PC-9 (cell line): Measurements from ENCODE around the gene SEMA3E. TPM values are rescaled to one million over a fixed set of nuclear protein-coding genes. Genes with fewer than 3 reads are reported as not detected.

Experiments used
- Bru-seq: library from RNA; stranded (reverse); fragments of 400-500 nt; gene quantifications from one replicate; lab custom pipeline; 2021; lab: Mats Ljungman, UMichigan
- BruChase-seq, 2 experiments: library from RNA; stranded (reverse); fragments of 400-500 nt; gene quantifications; one replicate each; lab custom pipeline; 2021; lab: Mats Ljungman, UMichigan
- BruUV-seq: library from RNA; stranded (reverse); fragments of 400-500 nt; replicated peaks from 2 replicates; lab custom pipeline; 2021; lab: Mats Ljungman, UMichigan
- CTCF ChIA-PET: fragments of 300-600 bp; sonication (Branson Sonifier 250); formaldehyde crosslinking; loops from one replicate; lab custom pipeline; 2022; ENCODE audit warnings: antibody characterized with exemption; lab: Charles Lee
- POLR2A ChIA-PET: fragments of 300-600 bp; sonication (Branson Sonifier 250); formaldehyde crosslinking; loops from one replicate; lab custom pipeline; 2022; ENCODE audit warnings: antibody characterized with exemption; ENCODE audit not compliant: unreplicated experiment; lab: Charles Lee
- DNase-seq, 2 experiments: peaks; one replicate each; pipeline versions ENCODE4 v3.0.0 to v3.0.0-alpha.2; 2015 to 2022; ENCODE audit warnings: mixed read lengths in 1 of 2
- H2AFZ ChIP-seq: fragments of 200-600 bp; sonication (generic); 2 replicates; pipeline ENCODE4 v1.8.1; 2017; ENCODE audit warnings: antibody characterized with exemption
- H3F3A ChIP-seq: fragments of 200-600 bp; sonication (generic); 2 replicates; pipeline ENCODE4 v1.8.1; 2017; ENCODE audit warnings: antibody characterized with exemption, mild to moderate bottlenecking, low read depth; ENCODE audit not compliant: insufficient read depth
- H3K27ac ChIP-seq: fragments of 200-600 bp; sonication (generic); 2 replicates; pipeline ENCODE4 v1.6.1; 2016; ENCODE audit warnings: mixed run types
- H3K27me3 ChIP-seq: fragments of 200-600 bp; sonication (generic); 2 replicates; pipeline ENCODE4 v1.6.1; 2016; ENCODE audit warnings: low read depth, mixed run types; ENCODE audit not compliant: insufficient read depth
- H3K36me3 ChIP-seq: fragments of 200-600 bp; sonication (generic); 2 replicates; pipeline ENCODE4 v1.6.1; 2016; ENCODE audit warnings: low read depth, mixed run types
- H3K4me1 ChIP-seq: fragments of 200-600 bp; sonication (generic); replicated peaks from 2 replicates; pipeline ENCODE4 v1.6.1; 2016; ENCODE audit warnings: mixed run types; ENCODE audit not compliant: insufficient read depth
- H3K4me2 ChIP-seq: fragments of 200-600 bp; sonication (generic); 2 replicates; pipeline ENCODE4 v1.6.1; 2017; ENCODE audit warnings: mixed run types
- H3K4me3 ChIP-seq: fragments of 200-600 bp; sonication (generic); 2 replicates; pipeline ENCODE4 v1.6.1; 2016; ENCODE audit warnings: mixed run types
- H3K79me2 ChIP-seq: fragments of 200-600 bp; sonication (generic); 2 replicates; pipeline ENCODE4 v1.6.1; 2017; ENCODE audit warnings: low read depth, mixed run types
- H3K9me2 ChIP-seq: fragments of 200-600 bp; sonication (generic); 2 replicates; pipeline ENCODE4 v1.8.1; 2017; ENCODE audit warnings: mild to moderate bottlenecking; ENCODE audit not compliant: insufficient read depth
- H3K9me3 ChIP-seq: fragments of 200-600 bp; sonication (generic); 2 replicates; pipeline ENCODE4 v1.8.1; 2016; ENCODE audit warnings: low read depth; ENCODE audit not compliant: insufficient read depth
- H4K20me1 ChIP-seq: fragments of 200-600 bp; sonication (generic); 2 replicates; pipeline ENCODE4 v1.8.1; 2017; ENCODE audit not compliant: insufficient read depth
- EZH2 ChIP-seq: fragments of 200-600 bp; sonication (generic); IDR thresholded peaks from 2 replicates; pipeline ENCODE4 v1.8.0; 2017; ENCODE audit warnings: antibody characterized with exemption, low read depth
- intact Hi-C: fragments of 100-400 bp; cut with micrococcal nuclease; formaldehyde crosslinking; loops from one replicate; pipeline ENCODE4 v1.10.0; 2022; ENCODE audit not compliant: unreplicated experiment
- long read RNA-seq: library from polyadenylated mRNA; stranded (forward); transcript quantifications from one replicate; pipeline ENCODE4 v2.0.0, GENCODE V29; 2022
- total RNA-seq: library from RNA; stranded (reverse); gene quantifications from 2 replicates; pipeline ENCODE4 v1.2.3, GENCODE V29; 2021
- TF ChIP-seq, protein P1 (sequence below): fragments of 200-600 bp; sonication (generic); conservative IDR thresholded peaks from 2 replicates; pipeline ENCODE4 v1.6.1; 2017; ENCODE audit warnings: mixed run types, antibody characterized with exemption, mild to moderate bottlenecking, moderate library complexity

Gene SEMA3E
- total RNA-seq, result 1.8 and 2.1 TPM in 2 replicates
- Bru-seq, nascent RNA, result percentile 31 among the genes with signal in this experiment
- BruChase-seq, experiment 1, labeled RNA remaining after a 2-hour chase, result percentile 27 among the genes with signal in this experiment
- percentile 21 among the genes with signal in this experiment for BruChase-seq, experiment 2, labeled RNA remaining after a 6-hour chase
- long read RNA-seq, full-length matches to known transcripts, result 1 of 4 reads
- long read RNA-seq, partial matches to known transcripts, result 1 of 4 reads
- long read RNA-seq, other reads (novel, unspliced or antisense), result 2 of 4 reads

DNA sequence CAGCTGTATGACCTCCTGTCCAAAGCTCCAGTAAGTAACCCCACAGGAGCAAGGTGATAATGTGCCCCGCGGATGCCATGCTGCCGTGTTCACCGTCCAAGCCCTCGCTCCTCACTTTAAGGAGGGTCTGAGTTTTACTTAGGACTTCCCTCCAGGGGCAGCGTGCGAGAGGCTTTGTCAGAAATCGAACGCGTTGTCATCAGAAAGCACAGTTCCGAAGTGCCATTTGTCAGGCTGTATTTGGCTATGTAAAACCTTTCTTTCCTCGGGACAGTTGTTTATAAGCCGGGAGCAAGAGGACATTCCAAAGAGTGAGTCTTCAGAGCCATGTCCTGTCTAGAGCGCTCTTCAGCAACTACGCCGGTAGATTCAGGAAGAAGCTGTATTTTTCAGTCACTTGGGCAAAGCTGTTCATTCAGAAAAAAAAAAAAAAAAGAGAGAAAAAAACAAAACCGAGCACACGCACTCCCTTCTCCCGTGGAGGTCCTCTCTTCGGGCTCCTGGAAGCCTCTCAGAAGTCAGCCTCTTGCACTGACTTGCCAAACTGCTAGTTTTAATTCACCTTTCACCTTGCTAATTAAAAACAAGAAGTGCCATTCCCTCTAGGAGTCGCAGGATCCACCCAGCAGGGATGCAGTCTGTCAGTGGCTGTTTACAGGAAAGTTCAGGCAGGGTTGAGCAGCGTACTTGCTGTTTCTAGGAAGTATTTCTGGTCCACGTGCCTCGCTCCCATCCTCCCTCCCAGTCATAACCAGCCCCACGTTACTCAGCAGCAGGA lies at the start of gene SEMA3E:
TSS of gene SEMA3E (minus strand) at position 676 of the 778 bp plus-strand sequence.
- TF ChIP-seq EZH2, result no peak
- TF ChIP-seq, protein P1, sequence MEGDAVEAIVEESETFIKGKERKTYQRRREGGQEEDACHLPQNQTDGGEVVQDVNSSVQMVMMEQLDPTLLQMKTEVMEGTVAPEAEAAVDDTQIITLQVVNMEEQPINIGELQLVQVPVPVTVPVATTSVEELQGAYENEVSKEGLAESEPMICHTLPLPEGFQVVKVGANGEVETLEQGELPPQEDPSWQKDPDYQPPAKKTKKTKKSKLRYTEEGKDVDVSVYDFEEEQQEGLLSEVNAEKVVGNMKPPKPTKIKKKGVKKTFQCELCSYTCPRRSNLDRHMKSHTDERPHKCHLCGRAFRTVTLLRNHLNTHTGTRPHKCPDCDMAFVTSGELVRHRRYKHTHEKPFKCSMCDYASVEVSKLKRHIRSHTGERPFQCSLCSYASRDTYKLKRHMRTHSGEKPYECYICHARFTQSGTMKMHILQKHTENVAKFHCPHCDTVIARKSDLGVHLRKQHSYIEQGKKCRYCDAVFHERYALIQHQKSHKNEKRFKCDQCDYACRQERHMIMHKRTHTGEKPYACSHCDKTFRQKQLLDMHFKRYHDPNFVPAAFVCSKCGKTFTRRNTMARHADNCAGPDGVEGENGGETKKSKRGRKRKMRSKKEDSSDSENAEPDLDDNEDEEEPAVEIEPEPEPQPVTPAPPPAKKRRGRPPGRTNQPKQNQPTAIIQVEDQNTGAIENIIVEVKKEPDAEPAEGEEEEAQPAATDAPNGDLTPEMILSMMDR, result 0 out of 2 replicates have a peak, but pooled peaks have one; percentile 24
- peak within 1 kb of the TSS; percentile 77 for H3K4me2 ChIP-seq
- no peaks in the 10 kb centered on the region for H3K27me3 ChIP-seq
- peak; percentile 35 to 62 for DNase-seq
- intact Hi-C loops, result loop anchor here (2.0 kb wide), 1 partner anchor 180 kb away; no protein-coding TSS in a partner anchor
- H3K4me1 ChIP-seq, result peaks cover 21% of the 10 kb centered on the region
- peak within 1 kb of the TSS; percentile 90 for H2AFZ ChIP-seq
- no peaks in the 10 kb centered on the region for H3K9me3 ChIP-seq
- peaks cover 4% of the 10 kb centered on the region for H3F3A ChIP-seq
- ChIA-PET POLR2A (interaction anchor here (0.6 kb wide), 1 partner anchor 717 kb away, joined by 6 read pairs; no protein-coding TSS in a partner anchor), CTCF (no interaction called here)
- H3K9me2 ChIP-seq, result no peaks in the 10 kb centered on the region; the same call in 1 of the 2 replicates
- H3K36me3 ChIP-seq, result no peaks in the 10 kb centered on the region
- no TSS peak for BruUV-seq
- peak within 1 kb of the TSS; percentile 54 for H3K27ac ChIP-seq
- no peaks in the 10 kb centered on the region for H4K20me1 ChIP-seq
- no peaks in the 10 kb centered on the region for H3K79me2 ChIP-seq
- H3K4me3 ChIP-seq, result peak within 1 kb of the TSS; percentile 71

GRCh38 chr7:83697804-83698530 lies 49.0 kb upstream of the SEMA3E start:
- Histone ChIP-seq H3K4me3 (no peak overlapping the region), H3K4me2 (no peak overlapping the region), H3K9me3 (no peaks in the 10 kb centered on the region; the same call in none of the 2 replicates), H3K9me2 (0 out of 2 replicates have a peak, but pooled peaks cover 7% of the 10 kb centered on the region), H3F3A (no peaks in the 10 kb centered on the region), H3K27ac (no peak overlapping the region), H4K20me1 (no peaks in the 10 kb centered on the region), H3K79me2 (no peaks in the 10 kb centered on the region), H3K36me3 (no peaks in the 10 kb centered on the region), H2AFZ (no peak overlapping the region), H3K4me1 (no peaks in the 10 kb centered on the region), H3K27me3 (no peaks in the 10 kb centered on the region)
- TF ChIP-seq, protein P1, result no peak
- no peak for TF ChIP-seq EZH2
- ChIA-PET POLR2A (no interaction called here), CTCF (no interaction called here)
- BruUV-seq, result no TSS peak
- intact Hi-C loops, result no loop called here
- DNase-seq, result no peak

DNA sequence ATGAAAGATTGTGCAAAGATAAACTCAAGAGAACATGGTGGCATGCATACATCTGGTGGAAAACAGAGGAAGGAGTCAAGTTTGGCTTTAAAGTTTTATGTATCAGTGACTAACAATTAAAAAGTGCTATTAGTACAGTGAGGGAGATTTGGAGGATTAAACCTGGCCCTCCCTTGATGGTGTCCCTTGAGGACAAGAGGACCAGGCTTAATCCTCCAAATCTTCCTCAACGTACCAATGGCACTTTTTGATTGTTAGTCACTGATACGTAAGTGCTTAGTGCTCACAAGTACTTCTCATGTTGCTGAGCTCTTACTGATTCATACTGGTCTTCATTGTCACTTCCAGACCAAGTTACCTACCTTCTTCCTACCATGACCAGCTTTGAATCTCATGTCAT lies 47.2 kb upstream of the SEMA3E start:
- H4K20me1 ChIP-seq, result no peaks in the 10 kb centered on the region
- POLR2A ChIA-PET, result no interaction called here
- no peak for DNase-seq
- H2AFZ ChIP-seq, result no peak overlapping the region
- H3K36me3 ChIP-seq, result no peaks in the 10 kb centered on the region
- no peak overlapping the region for H3K4me3 ChIP-seq
- H3K79me2 ChIP-seq, result no peaks in the 10 kb centered on the region
- TF ChIP-seq, protein P1, result no peak
- TF ChIP-seq EZH2, result no peak
- no peaks in the 10 kb centered on the region; the same call in none of the 2 replicates for H3K9me3 ChIP-seq
- CTCF ChIA-PET, result interaction anchor here (0.5 kb wide), 1 partner anchor 20 kb away, joined by 5 read pairs; no protein-coding TSS in a partner anchor
- H3K9me2 ChIP-seq, result no peaks in the 10 kb centered on the region
- no peak overlapping the region for H3K4me2 ChIP-seq
- H3K27me3 ChIP-seq, result no peaks in the 10 kb centered on the region
- H3K27ac ChIP-seq, result no peak overlapping the region
- no TSS peak for BruUV-seq
- H3K4me1 ChIP-seq, result no peaks in the 10 kb centered on the region
- intact Hi-C loops, result no loop called here
- no peaks in the 10 kb centered on the region for H3F3A ChIP-seq
